GM19240 (cell line): ENCODE data around the gene KCTD4.
"Not testable (repeated sequence)": the region's sequence is repeated elsewhere in the genome, so short reads cannot be mapped to it uniquely, and the experiment has no call there.

ENCODE experiments used
- DNase-seq: peaks from one replicate; pipeline ENCODE4 v3.0.0; 2011; ENCODE audit warnings: low spot score; ENCODE audit not compliant: insufficient read length

The KCTD4 gene

DNA sequence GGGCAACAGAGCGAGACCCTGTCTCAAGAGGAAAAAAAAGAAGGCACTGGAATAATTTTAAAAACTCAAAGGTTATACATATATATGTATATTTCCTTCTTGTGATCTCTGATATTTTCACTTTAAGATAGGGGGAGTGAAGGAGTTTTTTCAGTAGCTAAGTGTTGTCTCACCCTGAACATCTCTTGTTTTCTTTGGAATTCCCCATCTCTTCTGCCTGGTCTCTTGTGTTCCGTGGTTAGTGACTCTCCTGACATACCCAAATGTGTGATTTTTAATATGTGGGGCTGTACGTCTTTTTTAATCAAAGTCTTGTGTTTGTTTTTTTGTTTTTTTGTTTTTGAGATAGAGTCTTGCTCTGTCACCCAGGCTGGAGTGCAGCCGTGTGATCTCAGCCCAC, 15.3 kb upstream of the KCTD4 start:
- DNase-seq: no peak

DNA sequence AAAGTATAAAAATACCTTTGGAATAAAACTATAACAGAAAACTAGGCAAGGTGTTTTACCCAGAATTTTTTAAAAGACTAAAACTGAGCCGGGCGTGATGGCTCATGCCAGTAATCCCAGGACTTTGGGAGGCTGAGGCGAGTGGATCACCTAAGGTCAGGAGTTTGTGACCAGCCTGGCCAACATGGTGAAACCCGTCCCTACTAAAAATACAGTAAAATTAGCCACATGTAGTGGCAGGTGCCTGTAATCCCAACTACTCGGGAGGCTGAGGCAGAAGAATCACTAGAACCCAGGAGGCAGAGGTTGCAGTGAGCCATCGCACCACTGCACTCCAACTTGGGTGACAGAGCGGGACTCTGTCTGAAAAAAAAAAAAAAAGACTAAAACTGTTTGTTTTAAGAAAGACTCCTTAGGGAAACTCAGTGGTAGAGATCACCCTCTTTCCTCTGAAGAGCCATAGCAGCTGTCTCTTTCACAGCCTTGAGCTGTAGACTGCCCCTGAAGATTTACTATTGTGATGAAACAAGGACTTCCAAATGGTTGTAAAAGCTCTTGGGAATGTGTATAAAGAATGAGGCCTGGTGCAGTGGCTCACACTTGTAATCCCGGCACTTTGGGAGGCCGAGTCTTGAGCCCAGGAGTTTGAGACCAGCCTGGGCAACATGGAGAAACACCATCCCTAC, 14.7 kb upstream of the KCTD4 start:
- no peak for DNase-seq

DNA sequence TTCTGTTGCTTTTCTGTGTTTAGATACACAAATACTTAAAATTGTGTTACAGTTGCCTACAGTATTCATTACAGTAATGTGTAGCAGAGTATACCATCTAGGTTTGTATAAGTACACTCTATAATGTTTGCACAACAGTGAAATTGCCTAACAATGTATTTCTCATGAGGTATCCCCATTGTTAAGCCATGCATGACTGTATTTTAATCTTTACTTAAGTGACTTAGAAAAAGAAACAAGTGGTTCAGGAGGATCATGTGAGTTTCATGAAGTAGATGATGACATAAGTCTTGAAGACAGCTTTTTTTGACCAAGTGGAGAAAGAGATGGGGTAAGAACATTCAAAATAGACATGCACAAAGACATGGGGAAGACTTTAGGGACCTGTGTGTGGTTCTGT, 8.4 kb upstream of the KCTD4 start:
- DNase-seq: no peak

DNA sequence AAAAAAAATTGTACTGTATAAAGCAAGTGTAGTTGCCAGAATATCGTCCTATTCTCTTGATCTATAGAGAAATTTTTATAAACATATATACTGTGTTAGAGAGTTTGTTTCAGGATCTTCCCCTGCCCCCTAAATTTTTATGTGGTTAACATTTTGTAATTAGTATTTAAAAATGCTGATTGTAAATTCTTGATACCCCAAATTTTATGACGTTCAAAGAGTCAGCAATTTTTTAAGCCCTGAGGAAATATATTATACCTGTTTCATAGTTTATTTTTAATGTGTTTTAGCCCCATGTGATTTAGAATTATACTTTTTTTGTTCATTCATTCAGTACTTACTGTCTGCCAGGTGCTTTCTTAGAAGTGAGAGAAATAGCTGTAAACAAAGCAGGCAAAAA, 7.3 kb upstream of the KCTD4 start:
- no peak for DNase-seq

DNA sequence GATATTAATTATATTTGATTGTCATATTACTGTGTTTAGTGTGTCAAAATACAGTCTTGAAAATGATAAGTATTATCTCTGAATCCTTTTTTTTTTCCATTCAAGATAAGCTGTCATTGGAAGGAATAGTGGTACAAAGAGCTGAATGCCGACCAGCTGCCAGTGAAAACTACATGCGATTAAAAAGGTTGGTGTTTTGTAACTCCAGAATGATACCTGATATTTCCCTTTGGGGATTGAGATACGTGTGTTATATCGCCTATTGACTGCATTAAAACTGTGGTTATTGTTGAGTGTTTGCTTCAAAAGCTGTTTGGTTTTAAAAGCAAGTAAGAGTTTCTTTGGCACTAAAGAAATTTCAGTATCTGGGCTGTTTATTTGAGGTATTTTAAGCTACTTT, 6.5 kb upstream of the KCTD4 start:
- DNase-seq: no peak

DNA sequence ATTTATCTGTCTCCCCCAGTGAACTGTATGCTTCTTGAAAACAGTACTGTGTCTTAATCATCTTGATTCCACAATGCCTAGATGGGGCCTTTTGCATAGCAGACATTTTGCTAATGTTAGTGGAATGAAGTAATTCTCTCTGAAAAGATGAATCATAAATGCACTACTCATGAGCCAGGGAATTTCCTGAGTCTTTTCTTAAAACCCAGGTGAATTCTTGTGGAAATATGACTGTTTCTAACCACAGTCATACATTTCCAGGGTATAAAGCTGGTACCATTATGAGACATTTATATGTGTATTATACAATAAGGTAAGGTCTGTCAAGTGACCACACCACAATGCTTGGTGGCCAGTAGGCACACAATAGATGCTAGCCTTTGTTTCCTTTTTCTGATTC, 5.5 kb upstream of the KCTD4 start:
- no peak for DNase-seq

DNA sequence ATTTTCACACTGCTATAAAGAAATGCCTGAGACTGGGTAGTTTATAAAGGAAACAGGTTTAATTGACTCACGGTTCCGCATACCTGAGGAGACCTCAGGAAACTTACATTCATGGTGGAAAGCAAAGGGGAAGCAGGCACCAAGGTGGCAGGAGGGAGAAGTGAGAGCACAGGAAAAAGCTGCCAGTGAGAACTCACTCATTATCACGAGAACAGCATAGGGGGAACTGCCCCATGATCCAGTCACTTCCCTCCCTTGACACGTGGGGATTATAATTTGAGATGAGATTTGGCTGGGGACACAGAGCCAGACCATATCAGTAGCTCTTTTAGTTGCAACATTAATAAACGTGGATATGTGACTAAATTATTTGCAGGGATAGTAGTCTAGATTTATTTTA, 4.3 kb upstream of the KCTD4 start:
- no peak for DNase-seq

DNA sequence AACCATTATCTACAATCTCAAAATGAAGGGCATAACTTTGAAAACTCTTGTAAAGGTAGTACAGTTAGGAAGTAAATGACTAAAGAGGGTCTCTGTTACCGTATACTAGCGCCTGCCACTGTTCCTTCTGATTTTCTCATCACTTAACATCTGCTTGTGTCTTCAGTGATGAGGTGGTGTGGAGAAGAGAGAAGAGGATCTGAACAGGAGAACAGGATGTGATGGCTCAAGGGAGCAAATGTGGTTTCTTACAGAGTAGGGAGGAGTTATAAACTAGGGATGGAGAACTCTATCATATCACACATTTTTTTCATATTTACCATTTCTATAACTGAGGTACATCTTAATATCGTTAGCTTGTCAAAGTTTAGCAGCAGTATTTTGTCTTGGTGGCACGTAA, 1.1 kb downstream of the KCTD4 start:
- no peak for DNase-seq

DNA sequence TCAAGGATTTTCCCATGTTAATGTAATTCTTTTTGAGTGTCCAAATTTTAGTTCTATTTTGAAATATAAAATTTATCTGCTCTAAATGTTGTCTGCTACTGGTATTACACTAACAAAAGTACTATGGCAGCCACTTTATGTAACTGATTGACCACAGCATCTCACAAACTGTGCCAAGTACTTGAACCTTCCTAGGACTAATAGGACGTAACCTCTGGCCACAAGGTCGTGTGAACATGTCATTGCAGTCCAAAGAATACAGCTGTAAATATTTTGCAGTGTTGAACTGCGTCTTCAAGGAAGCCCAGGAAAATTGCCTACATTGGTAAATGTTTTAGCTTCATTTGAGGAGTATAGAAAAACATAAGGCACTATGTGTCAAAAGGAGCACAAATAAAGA, 1.9 kb downstream of the KCTD4 start:
- DNase-seq: no peak

DNA sequence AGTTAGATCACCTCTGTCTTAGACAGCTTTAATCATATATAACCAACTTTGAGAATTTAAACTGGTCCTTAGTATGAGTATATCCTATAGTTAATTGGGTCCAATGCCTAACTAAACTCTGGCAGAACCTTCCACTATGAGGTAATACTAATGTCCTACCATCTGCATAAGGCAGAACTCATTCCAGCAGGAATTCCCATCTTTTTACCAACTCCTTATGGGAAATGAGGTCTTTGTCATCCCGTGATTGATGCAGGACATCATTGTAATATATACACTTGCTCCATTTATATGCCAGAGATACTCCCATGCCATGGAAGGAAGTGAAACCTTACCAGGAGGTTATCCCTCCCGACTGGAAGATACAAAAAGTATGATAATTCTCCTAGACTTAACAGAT, 2.8 kb downstream of the KCTD4 start:
- no peak for DNase-seq

DNA sequence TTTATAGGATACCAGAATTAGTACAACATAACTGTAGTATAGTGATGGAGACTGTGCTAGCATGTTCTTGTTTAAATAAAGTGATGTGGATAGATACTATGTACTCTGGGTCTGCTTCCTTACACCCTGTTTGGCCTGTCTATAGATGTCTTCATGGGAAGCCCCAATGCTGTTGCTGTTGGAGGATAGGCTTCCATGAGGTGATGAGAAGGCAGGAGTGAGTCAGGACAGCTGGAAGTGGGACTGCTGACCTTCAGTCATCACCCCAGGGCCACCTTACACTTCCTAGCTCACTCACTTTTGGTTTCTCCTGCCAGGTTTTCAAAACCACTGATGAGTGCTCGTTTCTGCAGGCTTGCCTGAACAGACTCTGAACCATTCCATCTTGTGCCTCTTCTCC, 4.2 kb downstream of the KCTD4 start:
- no peak for DNase-seq

DNA sequence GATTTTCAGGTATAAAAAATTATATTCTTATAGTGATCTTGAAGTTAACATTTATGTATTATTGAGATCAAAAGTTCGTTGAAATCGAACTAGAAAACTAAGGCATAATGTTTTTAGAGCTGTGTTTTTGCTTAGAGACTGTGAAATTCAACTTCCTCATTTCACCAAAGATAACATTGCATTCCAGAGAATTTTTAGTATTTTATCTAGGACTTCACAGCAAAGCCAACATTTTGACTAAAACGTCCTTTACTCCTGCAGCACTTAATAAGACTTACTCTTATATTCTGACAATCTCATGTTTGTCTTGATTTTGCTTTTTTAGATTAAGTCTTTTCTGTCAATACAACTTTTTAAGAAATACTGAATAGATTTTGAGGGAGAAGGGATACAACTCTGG, 4.7 kb downstream of the KCTD4 start:
- no peak for DNase-seq

DNA sequence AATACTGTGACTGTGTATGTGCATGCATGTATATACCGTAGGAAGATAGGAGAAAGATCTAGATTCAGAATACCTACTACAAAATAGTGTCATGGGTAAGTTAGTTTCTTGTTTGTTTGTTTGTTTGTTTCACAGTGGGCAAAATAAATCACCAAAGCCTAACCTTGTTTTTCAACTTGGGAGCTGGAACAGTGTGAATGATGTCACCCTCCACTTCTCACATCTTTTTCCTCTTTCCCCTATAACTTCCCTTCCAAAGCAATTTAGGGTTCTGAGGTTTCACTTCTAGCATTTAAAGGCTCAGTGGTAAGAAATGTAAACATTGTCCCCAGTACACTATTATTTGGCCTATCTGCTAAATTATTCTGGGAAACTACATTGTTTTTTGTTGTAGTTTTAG, 5.4 kb downstream of the KCTD4 start:
- no peak for DNase-seq

DNA sequence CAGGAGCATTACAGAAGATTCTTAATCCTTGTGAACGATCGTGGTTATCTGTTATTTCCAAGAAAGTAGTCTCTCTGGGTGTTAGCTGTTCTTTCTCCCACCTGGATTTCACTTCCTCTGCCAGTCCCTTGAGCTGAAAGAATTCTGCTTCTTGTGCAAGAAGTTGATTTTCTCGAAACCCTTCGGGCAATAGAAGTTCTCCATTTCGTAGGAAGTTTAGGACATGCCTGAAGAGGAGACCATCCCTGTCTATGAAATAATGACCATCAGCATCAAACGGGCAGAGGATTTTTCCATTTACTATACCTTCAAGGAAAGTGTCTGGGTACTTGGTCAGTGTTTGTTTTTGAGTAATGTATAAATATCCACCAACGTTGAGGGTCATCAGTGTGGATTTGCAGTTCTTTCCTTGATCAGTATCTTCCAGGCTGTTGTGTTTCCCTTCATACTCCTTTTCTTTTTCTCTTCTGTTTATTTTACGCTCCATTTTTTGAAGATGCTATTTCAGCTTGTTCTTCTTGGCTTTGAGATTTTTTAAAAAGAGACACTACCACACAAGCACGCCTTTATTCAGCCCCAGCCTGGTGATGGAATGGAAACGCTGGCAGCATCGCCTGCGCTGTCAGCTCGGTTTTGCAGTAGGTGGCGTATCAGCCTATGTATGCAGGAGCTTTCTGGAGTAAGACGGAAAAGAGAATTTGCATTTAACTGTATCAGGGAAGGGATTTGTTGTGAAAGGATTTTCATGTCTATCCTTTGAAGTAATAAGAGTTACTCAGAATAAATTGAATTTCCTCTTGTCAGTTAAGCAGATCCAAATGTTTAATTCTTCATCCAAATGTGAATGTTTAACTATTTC, 6.5 kb downstream of the KCTD4 start:
- DNase-seq: no peak

DNA sequence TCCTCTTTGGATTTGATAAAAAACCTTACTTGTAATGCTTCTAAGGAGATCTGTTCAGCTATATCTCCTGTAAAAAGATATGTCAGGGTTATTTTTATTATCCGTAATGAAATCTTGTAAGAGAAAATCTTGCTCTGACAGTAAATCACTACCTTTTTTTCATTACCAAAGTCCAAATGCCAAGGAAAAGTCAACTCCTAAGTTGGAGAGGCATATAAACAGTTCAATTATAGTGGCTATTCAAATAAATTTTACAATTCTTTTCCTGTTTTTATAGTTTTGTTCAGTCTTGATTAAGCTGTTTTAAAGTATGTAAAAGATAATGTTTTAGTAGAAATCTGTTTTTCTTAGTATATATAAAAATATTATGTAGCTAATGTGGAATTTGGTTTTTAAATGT, 9.0 kb downstream of the KCTD4 start:
- no peak for DNase-seq

DNA sequence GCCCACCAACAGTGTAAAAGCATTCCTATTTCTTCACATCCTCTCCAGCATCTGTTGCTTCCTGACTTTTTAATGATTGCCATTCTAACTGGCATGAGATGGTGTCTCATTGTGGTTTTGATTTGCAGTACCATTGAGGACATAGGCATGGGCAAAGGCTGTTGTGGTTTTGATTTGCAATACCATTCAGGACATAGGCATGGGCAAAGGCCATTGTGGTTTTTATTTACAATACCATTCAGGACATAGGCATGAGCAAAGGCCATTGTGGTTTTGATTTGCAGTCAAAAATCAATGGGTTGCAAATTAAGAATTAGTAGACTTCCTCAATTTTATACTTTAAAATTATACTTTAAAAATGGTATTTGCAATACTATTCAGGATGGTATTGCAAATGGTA, 11.3 kb downstream of the KCTD4 start:
- not testable (repeated sequence) for DNase-seq

DNA sequence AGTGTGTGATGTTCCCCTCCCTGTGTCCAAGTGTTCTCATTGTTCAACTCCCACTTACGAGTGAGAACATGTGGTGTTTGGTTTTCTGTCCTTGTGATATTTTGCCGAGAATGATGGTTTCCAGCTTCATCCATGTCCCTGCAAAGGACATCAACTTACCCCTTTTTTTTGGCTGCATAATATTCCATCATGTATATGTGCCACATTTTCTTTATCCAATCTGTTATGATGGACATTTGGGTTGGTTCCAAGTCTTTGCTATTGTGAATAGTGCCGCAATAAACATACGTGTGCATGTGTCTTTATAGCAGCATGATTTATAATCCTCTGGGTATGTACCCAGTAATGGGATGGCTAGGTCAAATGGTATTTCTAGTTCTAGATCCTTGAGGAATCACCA, 11.8 kb downstream of the KCTD4 start:
- DNase-seq: not testable (repeated sequence)

DNA sequence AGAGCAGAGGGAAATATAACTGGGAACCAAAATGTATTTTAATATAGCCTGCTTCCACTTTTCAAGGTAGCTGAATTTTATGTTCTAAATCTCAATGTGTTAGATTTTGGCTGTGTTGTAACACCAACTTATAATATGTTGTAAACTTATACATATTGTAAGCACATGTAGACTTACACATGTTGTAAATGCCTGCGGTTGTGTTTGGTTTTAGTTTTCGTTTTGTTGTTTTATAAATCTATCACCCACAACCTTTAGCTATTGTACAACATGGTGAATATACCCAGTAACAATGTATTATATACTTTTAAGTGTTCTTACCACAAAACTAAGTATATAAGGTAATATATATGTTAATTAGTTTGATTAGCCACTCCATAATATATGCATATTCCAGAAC, 15.6 kb downstream of the KCTD4 start:
- DNase-seq: no peak

DNA sequence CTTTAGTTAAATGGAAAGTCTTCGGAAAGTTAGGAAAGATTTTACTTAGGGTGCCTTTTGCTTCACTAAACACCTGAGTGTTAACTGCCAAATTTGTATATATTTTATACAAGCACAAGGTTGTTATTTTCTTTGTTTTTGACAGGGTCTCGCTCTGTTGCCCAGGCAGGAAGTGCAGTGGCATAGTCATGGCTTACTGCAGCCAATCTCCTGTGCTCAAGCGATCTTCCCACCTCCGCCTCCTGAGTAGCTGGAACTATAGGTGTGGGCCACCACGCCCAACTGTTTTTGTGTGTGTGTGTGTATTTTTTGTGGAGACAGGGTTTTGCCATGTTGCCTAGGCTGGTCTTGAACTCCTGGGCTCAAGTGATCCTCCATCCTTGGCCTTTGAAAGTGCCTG, 16.2 kb downstream of the KCTD4 start:
- no peak for DNase-seq

DNA sequence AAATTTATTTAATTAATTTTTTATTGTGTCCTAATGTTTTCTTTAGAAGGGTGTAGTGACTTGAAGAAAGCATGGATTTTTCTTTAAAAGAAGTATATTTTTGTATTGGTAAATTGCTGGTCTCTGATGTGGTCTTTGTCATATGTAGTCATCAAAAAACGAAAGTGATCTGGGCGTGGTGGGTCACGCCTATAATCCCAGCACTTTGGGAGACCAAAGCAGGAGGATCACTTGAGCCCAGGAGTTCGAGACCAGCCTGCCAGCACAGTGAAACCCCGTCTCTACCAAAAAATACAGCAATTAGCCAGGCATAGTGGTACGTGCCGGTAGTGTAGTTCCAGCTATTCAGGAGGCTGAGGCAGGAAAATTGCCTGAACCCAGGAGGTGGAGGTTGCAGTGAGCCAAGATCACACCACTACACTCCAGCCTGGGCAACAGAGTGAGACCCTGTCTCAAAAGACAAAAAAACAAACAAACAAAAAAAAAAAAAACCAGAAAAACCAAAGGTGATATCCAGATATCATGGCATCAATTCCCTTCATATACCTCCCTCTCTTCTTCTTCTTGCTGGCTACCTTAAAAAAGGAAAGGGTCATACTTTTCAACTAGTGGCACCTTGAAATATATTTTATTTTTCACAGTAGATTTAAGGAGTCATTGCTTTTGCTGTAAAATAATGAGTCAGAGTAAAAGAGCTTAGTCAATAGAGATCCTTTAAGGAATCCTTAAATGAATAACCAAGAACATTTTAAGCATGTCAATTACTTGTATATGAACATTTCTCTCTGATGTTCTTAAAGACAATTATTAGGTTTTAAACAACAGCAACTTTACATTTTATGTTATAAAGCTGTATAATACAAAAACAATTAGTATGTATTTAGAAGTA, 19.9 kb downstream of the KCTD4 start:
- no peak for DNase-seq

DNA sequence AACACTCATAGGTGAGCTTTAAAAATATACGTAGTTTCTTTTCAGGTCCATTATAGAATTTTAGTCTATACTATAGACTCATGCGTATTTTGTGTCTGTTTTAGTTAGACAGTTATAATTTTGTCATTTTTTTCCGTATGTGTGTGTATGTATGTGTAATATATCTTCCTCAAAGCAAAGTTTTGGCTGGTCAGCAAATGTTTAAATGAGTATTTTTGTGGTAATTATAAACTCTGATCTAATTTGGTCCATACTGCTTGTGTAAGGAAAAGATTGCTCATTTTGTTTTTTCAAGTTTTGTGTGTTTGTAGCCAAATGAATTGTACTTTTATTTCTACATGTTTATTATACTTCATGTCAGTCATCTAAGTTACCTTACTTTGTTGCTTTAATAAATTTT, 20.5 kb downstream of the KCTD4 start:
- no peak for DNase-seq

DNA sequence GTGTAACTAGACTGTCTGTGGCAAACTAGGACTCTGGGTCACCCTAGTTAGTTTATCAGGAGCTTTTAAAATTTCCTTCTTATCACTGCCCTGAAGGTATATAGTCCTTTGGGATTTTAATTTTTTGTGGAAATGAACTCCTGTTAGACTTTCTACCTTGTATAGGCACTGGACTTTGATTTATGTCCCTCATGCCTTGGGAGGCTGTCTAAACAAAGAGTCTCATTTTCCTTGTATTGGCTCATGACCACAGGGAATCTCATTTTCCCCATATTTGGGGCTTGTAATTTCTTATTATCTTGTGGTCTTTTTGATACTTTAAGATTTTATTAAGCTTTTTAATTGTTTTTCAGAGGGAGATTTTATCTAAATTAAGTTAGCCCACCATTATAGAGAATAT, 21.4 kb downstream of the KCTD4 start:
- DNase-seq: no peak
